GM13976 (cell line): Measurements from ENCODE around the gene HARBI1.
A peak's percentile ranks its signal among the peaks of the same experiment; 100 is the strongest.

Experiments used
- DNase-seq: peaks from one replicate; pipeline ENCODE4 v3.0.0; 2012; ENCODE audit warnings: low spot score
- in situ Hi-C: fragments of 300-500 bp; cut with MboI; formaldehyde crosslinking; loops from one replicate; pipeline ENCODE4 v1.12.0; 2022; ENCODE audit warnings: low sequenced_read_pairs, mixed read lengths, inconsistent platforms; ENCODE audit not compliant: unreplicated experiment
- TF ChIP-seq, protein P1 (sequence below): IDR thresholded peaks from 2 replicates; pipeline ENCODE4 v1.5.1; 2012; ENCODE audit warnings: borderline replicate concordance, mild to moderate bottlenecking; ENCODE audit not compliant: insufficient read depth; ENCODE audit errors: extremely low read depth, missing control alignments, control extremely low read depth

HARBI1 gene, protein sequence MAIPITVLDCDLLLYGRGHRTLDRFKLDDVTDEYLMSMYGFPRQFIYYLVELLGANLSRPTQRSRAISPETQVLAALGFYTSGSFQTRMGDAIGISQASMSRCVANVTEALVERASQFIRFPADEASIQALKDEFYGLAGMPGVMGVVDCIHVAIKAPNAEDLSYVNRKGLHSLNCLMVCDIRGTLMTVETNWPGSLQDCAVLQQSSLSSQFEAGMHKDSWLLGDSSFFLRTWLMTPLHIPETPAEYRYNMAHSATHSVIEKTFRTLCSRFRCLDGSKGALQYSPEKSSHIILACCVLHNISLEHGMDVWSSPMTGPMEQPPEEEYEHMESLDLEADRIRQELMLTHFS

DNA sequence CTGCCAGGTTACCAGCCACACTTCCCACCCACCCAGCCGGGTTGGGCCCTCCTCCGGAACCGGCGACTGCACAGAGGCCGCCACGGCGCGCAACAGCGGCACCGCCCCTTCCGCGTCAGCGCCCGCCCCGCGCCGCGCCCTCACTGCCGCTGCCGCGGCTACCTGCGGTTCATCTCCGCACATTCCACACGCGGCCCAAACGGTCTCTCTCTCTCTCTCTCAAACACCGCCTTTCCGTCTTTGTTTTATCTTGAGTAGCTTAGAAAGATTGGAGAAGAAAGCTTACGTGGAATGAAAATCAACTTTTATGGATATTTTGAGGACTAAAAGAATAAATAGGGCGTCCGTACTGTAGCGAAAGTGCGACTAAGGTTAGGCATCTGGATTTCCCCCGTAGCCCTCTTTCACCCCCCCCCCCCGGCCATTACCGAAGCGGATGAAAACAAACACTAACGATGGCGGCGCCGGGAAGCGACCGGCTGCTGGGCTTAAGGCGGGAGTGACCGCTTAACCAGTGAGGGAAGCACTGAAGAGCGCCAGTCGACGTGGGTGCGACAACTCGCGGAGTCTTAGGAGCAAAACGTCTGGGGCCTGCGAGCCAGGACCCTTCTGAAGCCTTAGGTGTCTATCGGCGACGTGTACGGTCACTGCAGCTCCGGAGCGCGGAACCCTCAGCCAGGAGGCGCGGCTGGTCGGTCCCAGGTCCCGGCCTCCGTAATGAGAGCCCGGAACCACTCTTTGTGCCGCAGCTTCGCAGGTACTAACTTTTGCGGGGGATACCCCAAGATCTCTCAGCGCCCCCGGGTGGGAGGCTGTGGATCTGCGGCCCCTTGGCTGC, at the start of gene HARBI1, which contains the start of gene ATG13:
TSS of gene HARBI1 (minus strand) at position 94 of the 838 bp plus-strand sequence. CDS start 990 bp downstream, outside the sequence.
TSS of gene ATG13 (plus strand) at position 420 of the 838 bp plus-strand sequence. CDS start 26,739 bp downstream, outside the sequence.
- peak; percentile 94 for DNase-seq
- in situ Hi-C loops, result no loop called here
- TF ChIP-seq, protein P1, sequence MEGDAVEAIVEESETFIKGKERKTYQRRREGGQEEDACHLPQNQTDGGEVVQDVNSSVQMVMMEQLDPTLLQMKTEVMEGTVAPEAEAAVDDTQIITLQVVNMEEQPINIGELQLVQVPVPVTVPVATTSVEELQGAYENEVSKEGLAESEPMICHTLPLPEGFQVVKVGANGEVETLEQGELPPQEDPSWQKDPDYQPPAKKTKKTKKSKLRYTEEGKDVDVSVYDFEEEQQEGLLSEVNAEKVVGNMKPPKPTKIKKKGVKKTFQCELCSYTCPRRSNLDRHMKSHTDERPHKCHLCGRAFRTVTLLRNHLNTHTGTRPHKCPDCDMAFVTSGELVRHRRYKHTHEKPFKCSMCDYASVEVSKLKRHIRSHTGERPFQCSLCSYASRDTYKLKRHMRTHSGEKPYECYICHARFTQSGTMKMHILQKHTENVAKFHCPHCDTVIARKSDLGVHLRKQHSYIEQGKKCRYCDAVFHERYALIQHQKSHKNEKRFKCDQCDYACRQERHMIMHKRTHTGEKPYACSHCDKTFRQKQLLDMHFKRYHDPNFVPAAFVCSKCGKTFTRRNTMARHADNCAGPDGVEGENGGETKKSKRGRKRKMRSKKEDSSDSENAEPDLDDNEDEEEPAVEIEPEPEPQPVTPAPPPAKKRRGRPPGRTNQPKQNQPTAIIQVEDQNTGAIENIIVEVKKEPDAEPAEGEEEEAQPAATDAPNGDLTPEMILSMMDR, result peak; percentile 86

DNA sequence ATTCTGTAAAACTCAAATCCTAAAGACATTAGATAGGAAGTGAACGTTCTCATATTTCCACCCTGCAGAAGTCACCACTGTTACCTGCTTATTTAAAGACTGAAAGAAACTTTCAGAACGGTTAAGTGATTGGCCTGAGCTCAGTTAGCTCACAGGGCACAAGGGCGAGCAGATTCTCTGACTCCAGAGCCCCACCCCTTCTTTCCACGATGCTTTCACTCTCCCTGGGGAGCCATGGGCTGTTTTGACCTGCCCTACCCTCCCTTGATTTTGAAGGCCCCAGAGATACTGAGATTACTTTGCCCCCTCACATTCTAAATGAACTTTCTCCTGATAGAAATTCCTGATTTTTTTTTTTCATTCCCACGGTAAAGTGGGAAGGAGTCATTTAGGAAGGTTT, 49.5 kb upstream of the HARBI1 start:
- in situ Hi-C loops, result no loop called here
- TF ChIP-seq, protein P1, result no peak
- no peak for DNase-seq

DNA sequence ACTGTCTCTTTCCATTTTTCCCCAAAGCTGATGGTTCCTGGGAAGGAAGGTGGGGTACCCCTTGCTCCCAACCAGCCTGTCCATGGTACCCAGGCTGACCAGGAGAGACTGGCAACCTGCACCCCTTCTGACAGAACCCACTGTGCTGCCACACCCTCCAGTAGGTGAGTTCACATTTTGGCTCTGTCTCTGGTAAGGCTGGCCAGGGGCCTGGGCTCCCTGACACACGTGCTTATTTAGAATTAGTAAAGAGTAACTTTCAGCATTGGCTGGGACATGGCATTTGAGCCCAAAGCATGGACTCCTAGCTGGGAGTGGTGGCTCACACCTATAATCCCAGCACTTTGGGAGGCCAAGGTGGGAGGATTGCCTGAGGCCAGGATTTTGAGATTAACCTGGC, 48.3 kb upstream of the HARBI1 start:
- in situ Hi-C loops, result no loop called here
- no peak for DNase-seq
- TF ChIP-seq, protein P1, result no peak

DNA sequence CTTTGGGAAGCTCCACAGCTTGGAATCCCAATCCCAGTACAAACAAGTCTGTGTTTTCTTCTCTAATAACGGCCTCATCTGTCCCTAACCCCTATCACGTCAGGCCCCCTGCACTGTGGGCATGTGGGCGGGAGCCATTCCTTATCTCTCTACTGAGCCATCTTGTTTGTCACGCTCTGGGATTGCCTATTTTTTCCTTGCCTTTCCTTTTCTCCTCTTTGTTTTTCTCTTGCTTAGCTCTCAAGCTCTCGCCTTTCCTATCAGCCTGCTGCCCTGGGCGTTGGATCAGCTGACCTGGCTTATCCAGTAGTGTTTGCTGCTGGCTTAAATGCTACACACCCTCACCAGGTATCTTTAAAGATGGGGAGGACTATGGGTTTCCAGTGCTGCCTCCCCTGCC, 47.6 kb upstream of the HARBI1 start:
- TF ChIP-seq, protein P1, result no peak
- no peak for DNase-seq
- in situ Hi-C loops, result no loop called here

DNA sequence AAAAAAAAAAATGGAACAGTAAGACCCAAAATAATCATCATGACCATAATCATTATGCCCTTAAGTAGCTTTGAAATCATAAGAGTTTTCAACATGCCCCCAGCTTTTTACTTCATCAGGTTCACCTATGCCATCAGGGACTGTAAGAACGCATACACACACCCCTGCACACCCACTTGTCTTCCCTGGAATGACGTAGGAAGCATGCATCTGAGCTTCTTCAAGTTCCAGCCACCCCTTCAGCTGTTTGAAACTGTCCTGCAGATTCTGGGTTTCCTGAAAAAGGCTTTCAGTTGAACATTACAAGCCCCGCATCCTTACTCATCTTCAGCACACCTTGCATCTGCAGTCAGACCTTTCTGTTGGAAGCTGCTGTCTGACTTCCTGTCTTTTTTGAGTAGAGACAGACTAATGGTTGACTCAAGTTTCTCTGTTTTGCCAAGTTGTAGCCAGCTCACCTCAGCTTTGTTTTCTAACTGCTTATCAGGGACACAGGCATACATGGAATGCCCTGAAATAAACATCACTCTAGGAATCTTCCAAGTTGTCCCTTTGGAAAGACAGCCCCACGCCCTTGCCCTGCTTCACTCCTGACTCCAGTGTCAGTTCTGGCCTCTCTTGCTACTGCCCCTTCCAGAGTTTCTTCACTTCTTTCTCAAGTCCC, 46.4 kb upstream of the HARBI1 start:
- TF ChIP-seq, protein P1, result no peak
- in situ Hi-C loops, result no loop called here
- no peak for DNase-seq

DNA sequence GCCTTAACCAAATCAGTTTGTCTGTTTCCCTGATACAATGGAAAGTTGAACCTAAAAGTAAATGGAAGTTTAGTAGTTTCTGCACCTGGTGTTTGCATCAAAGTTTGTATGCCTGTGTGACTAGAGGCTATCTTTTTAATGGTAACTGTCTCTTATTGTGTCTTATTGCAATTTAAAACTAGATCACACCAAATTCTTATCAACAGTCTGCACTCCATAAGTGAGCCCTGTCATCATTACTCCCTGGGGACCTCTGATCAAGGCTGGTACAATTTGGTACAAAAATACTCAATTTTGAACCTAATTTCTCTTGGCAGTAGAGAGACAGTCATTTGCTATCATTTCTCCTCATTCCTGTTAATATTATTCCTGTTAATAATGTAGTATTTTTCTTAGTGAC, 45.3 kb upstream of the HARBI1 start:
- no peak for DNase-seq
- in situ Hi-C loops, result no loop called here
- TF ChIP-seq, protein P1, result no peak
